Renal cortex interstitium (tissue), 11 donors: Measurements from ENCODE around the gene RELA. TPM values are rescaled to one million over a fixed set of nuclear protein-coding genes. Genes with fewer than 3 reads are reported as not detected.

Experiments
- DNase-seq, 11 donors: peaks; one replicate each; pipeline ENCODE4 v3.0.0-alpha.2; 2013; ENCODE audit warnings: low read depth in 9 of 11, low spot score in 4 of 11; ENCODE audit errors: extremely low read depth in 1 of 11
- polyA plus RNA-seq, 3 donors: library from polyadenylated mRNA; unstranded; fragments of 120-200 nt; gene quantifications; one replicate each; pipeline ENCODE4 v1.2.1, GENCODE V29; 2013; ENCODE audit not compliant: insufficient read length in 3 of 3

The RELA gene
- polyA plus RNA-seq, 3 donors = 49.5 to 61.3 (median 55.8) TPM

GRCh38 chr11:65606876-65607613 lies 55.7 kb downstream of the RELA start:
- peak; percentile 75 to 95 (median 92) for DNase-seq

- no peak for DNase-seq
These were observed 58.5 kb downstream of the RELA start for GRCh38 chr11:65604258-65604657.

Other genes starting within 250 kb of the RELA start
- gene NEAT1, start 240.1 kb downstream of the RELA start, polyA plus RNA-seq = 100 to 1,000 TPM; 117 to 471 (median 268) TPM
- gene MALAT1, start 163.9 kb downstream of the RELA start, polyA plus RNA-seq = 1,000 to 10,000 TPM in 1 of 3 donors, 100 to 1,000 TPM in 2; 717 to 1,341 (median 810) TPM
- gene SCYL1, start 137.8 kb downstream of the RELA start, polyA plus RNA-seq = 10 to 100 TPM; 58.0 to 77.5 (median 74.1) TPM
- gene LTBP3, start 104.6 kb downstream of the RELA start, polyA plus RNA-seq = 100 to 1,000 TPM in 2 of 3 donors, 10 to 100 TPM in 1; 93.7 to 181 (median 145) TPM
- 10 to 100 TPM; 35.0 to 59.2 (median 54.7) TPM for gene ZNRD2, start 92.4 kb downstream of the RELA start, polyA plus RNA-seq
- 10 to 100 TPM; 18.0 to 26.2 (median 22.8) TPM for gene FAM89B, start 90.4 kb downstream of the RELA start, polyA plus RNA-seq
- gene EHBP1L1, start 86.9 kb downstream of the RELA start, polyA plus RNA-seq = 10 to 100 TPM; 13.2 to 21.1 (median 13.4) TPM
- under 1 TPM; 0.30 to 0.39 (median 0.33) TPM for gene KCNK7, start 67.1 kb downstream of the RELA start, polyA plus RNA-seq
- gene MAP3K11, start 48.7 kb downstream of the RELA start, polyA plus RNA-seq = 10 to 100 TPM; 34.8 to 44.2 (median 41.8) TPM
- 10 to 100 TPM; 24.0 to 37.4 (median 33.3) TPM for gene PCNX3, start 47.1 kb downstream of the RELA start, polyA plus RNA-seq
- gene SIPA1, start 24.8 kb downstream of the RELA start, polyA plus RNA-seq = 10 to 100 TPM; 26.2 to 31.8 (median 27.1) TPM
- 10 to 100 TPM; 66.1 to 73.8 (median 72.0) TPM for gene KAT5, start 49.3 kb upstream of the RELA start, polyA plus RNA-seq
- 10 to 100 TPM; 36.1 to 53.4 (median 42.0) TPM for gene RNASEH2C, start 57.9 kb upstream of the RELA start, polyA plus RNA-seq
- gene AP5B1, start 118.1 kb upstream of the RELA start, polyA plus RNA-seq = 10 to 100 TPM in 1 of 3 donors, 1 to 10 TPM in 2; 5.7 to 10.3 (median 7.6) TPM
- 10 to 100 TPM in 2 of 3 donors, 1 to 10 TPM in 1; 9.6 to 15.0 (median 14.0) TPM for gene OVOL1, start 124.1 kb upstream of the RELA start, polyA plus RNA-seq
- gene SNX32, start 171.0 kb upstream of the RELA start, polyA plus RNA-seq = 1 to 10 TPM; 1.4 to 3.7 (median 2.2) TPM
- 100 to 1,000 TPM; 728 to 948 (median 744) TPM for gene CFL1, start 195.3 kb upstream of the RELA start, polyA plus RNA-seq
- 10 to 100 TPM; 45.6 to 62.3 (median 56.6) TPM for gene MUS81, start 197.5 kb upstream of the RELA start, polyA plus RNA-seq
- gene EFEMP2, start 209.9 kb upstream of the RELA start, polyA plus RNA-seq = 100 to 1,000 TPM in 2 of 3 donors, 10 to 100 TPM in 1; 87.9 to 129 (median 127) TPM
- gene CTSW, start 216.9 kb upstream of the RELA start, polyA plus RNA-seq = 1 to 10 TPM in 2 of 3 donors, under 1 TPM in 1; 0.47 to 1.3 (median 1.0) TPM
- gene FIBP, start 225.6 kb upstream of the RELA start, polyA plus RNA-seq = 10 to 100 TPM; 88.2 to 94.0 (median 92.2) TPM
- 10 to 100 TPM in 2 of 3 donors, 1 to 10 TPM in 1; 5.7 to 17.4 (median 11.1) TPM for gene CCDC85B, start 227.8 kb upstream of the RELA start, polyA plus RNA-seq
- gene FOSL1, start 237.5 kb upstream of the RELA start, polyA plus RNA-seq = under 1 TPM; 0.07 to 0.24 (median 0.20) TPM